Activated CD8-positive, alpha-beta memory T cell treated with anti-CD3 and anti-CD28 coated beads, Interleukin-2, amount 50 U/mL, for 1 hour (primary cell): ENCODE data around the gene FGFR2.
"Not testable (repeated sequence)": the region's sequence is repeated elsewhere in the genome, so short reads cannot be mapped to it uniquely, and the experiment has no call there.

ENCODE experiments used
- DNase-seq: peaks from one replicate; pipeline ENCODE4 v3.0.0-alpha.2; 2020; ENCODE audit errors: extremely low read depth

The FGFR2 gene

DNA sequence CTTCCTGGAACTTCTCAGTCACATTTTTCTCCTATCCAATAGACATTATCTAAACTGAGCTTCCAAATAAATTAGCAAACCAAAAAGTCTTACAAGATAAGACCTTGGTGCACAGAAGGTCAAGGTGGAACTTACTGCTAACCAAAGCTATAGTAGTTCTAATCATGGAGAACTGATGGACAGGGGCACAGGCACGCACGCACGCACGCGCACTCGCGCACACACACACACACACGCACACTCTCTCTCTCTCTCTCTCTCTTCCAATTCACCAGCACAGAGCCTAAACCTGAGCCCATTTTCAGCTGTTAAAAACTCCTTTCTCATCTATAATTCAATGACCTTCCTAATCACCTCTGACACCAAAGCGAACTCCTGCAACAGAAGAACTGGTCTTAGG is 7.5 kb downstream of the FGFR2 start:
- DNase-seq = no peak

DNA sequence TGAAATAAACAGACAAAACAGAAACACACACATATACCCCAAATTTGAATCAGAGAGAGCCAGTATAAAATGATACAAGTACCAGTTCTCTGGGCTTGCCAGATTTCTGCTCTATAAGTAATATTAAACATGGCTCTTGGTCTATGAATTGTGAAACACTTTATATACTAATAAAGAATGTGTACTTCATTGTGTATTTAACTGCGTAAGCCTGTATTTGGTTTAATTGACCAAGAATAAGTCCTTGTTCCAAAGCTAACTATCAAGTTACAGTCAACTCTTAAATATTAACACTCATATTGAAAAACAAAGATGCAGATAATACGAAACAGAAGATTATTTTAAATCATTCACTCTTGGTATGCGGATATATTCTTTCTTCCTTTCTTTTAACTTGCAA is 8.7 kb downstream of the FGFR2 start:
- DNase-seq = no peak

DNA sequence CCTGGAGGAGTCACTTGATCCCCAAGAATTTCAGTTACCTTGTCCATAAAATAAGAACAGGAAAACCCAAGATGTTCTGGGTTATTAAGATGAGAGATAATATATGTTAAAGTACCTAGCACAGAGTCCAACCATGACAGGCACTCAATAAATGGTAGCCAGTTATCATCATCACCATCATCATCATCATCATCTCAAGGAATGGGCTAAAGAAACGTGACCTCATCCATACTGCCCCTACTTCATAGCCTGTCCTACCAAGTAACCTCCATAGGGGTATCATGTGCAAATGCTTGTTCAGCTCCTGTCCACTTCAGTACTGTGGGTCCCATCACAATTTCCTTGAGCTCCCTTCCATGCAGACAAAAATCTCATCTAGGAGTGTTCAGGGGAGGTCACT is 14.4 kb downstream of the FGFR2 start:
- DNase-seq = no peak

DNA sequence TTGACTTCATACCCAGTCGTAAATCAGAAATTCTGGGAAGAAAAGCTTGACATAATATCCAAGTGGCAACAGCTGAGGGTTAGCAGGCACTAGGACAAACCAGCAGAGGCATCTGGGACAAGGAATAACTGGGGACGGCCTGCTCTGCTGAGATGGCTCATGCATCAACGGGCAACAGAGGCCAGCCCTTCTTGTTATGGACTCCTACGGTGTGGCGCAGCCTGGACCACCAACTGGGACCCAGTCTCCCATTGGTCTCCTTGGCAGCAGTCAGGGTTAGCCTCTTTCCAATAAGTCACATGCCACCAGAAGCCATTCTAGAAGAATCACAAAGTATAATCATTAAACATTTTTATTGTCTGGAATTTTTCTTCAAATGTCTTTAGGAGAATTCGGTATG is 15.0 kb downstream of the FGFR2 start:
- DNase-seq = no peak

DNA sequence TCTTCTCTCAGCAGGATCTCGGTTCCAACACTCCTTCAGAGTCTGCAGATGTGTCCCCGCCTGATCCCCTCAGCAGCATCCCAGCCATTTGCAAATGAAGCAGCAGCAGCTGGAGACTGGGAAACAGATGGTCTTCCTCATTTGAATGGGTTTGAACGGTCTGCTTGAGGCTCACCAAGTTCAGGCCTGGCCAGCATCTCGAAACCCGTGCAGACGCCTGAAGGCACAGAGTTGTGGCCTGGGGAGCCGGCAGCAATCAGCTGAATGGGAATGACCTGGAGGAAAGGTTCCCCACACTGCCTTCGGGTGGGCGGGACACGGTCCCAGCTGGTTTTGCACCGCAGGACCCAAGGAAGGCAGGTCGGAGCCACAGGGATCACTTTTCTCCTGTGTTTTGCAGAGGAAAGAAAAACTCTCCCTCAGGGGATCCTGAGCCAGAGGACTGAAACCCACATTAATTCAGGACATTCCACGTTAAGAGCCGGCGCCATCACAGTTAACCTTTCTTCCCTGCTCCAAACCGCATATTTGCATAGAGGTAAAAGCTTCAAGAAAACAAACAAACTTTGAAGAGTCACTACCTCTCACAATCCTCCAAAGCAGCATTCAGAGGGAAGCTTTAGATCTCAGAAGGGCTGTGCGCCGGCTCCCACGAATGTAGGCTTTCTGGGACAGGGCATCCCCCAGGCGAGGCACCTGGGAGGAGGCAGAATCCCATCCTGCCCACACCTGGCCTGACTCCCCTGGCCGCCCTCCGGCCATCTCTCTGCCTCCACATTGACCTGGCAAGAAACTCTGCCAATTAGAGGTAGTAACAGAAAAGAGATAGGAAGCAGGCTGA is 17.7 kb downstream of the FGFR2 start:
- DNase-seq = no peak

DNA sequence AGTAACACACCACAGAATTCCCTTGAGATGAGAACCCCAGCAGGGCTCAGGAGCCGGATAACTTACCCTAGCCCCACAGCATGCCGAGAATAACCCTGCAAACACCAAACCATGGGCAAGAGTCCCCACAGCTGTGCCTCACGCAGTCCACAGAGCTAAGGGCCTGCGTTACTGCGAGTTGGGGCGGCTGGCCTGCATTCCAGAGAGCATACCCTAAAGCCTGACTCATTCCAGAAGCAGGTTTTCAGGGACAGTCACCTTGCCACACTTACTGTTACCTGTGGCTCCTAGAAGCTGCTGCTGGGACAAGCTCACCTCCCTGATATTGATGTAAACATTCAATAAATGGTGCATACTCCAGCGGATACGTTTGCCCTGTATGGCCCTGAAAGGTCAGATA is 18.6 kb downstream of the FGFR2 start:
- no peak for DNase-seq

DNA sequence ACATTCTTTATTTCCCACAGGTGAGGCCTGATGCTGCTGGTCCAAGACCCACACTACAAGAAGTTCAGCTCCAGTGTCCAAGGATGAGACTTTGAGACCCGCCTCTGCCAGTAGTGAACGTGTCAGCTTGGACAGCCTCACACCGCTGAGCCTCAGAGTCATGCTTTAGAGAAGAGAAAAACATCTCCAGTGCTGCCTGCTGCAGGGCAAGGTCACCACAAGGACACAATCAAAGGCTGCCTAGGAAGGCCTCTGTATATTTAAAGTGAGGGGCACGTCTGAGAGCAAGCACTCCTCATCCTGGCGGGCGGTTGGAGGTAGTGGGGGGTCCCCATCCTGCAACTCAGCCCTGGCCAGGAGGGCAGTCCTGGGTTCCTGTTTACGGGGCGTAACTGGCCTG is 19.3 kb downstream of the FGFR2 start:
- no peak for DNase-seq

DNA sequence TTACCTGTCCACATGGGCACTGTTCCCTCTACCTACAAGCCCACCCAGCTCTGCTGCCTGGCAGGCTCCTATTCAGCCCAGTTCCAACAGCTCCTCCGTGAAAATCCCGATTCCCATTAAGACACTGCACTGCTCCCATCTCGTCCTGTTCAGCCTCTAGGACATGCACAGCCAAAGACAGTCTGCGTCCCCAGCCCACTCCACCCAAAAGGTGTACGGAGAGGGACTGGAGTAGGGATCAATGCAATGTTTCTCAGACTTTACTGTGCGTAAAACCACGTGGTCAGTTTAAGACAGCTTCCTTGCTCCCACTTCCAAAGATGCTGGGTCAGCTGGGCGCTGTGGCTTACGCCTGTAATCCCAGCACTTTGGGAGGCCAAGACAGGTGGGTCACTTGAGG is 19.9 kb downstream of the FGFR2 start:
- DNase-seq = no peak

DNA sequence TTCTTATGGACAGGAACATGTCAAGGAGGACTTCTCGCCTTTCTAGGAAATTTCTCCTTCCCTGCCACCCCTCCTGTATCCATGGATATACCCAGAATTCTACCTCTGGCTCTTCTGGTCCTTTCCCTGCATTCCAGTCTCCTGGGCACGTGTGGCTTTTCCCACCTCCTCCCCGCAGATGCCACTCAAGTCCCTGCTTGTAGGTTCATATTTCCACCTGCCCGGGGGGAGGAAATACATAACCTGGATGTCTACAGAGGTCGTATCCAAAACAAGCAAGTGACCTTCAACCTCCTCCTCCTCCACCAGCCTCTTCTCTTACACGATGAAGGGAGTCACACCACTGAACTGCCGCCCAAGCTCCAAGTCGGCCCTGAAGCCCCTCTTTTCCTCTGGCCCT is 20.7 kb downstream of the FGFR2 start:
- no peak for DNase-seq

DNA sequence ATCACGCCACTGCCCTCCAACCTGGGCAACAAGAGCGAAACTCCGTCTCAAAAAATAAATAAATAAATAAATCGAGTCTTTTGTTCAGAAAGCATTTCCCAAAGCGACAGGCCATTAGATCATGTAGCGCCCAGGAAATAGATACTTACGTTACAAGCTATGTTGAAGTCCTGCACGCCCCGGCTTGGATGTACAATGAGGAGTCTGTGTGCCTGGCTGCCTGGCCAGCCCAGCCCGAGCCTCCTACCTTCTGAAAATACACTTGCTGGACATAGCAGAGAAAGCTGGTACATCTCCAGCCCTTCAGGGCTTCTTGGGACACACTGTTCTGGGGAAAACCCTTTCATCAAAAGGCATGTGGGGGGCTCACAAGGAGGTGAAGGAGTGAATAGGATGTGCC is 22.1 kb downstream of the FGFR2 start:
- no peak for DNase-seq

DNA sequence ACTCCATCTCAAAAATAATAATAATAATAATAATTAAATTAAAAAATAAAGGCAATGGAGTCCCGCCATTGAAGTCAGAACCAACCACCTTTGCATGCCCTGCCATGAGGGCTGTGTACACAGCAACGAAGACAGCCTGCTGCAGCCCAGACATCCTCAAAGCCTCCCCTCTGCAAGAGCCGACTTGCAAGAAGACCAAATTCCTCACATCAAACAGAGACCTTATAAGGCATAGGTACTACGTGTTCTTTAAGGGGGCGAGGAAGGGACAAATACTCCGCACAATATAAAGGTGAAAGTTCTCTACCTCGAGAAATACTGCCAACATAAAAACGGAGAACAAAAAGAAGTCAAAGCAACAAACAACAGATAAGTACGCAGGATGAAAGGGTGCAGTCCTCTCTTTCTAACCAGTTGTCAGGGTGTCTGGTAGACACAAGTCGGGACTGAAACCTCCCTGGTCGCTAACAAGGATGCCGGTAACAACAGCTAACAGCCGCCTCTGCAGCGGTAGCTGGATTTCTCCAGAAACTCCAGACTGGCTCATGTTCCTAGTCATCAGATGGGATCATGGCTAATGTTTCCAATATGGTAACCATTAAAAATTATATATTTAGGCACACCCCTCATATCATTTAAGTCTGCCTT is 23.6 kb downstream of the FGFR2 start:
- no peak for DNase-seq

DNA sequence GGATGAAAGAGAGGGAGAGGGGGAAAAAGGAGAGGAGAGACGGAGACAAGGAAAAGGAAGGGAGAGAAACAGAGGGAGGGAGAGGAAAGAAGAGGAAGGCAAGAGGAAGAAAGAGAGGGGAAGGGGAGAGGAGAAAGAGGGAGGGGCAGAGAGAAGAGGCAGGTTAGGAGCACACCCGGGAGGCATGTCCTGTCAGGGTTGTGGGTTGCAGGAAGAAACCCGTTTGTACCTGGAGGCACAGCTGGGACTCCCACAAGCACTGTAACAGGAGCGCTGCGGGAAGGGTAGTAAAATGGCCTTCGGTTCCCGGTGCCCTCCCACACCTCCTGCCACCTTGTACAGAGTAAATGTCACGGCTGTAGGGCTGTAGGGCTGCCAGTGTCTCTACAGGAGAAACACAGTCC is 24.7 kb downstream of the FGFR2 start:
- no peak for DNase-seq

DNA sequence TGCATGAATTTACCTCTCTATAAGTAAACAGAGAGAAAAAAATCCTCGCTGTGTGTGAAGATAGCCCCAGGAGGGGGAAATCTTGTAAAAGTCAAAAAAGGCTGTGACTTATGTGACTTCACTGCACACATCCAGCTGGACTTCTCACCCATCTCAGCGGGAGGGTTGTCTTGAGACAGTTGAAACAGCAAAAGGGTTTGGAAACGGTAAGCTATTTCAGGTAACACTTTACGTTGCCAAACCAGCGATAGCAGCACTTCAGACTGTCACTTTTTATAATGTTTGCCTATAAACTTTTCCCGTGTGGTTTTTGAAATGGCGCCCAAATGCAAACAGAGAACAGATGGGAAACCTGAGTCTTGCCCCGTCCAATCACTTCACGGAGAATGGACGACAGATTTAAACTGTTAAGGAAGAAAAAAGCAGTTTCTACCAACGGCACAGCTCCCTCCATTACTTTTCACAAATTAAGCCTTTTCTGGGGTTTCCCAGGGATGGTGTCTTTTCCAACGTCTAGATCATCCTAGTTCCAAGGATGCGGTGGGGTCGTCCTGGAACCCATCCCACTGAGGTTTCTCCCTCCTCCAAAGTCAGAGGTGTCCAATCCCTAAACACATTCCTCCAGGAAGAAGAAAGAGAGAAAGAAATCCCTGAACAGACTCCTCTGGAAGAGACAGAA is 25.2 kb downstream of the FGFR2 start:
- no peak for DNase-seq

DNA sequence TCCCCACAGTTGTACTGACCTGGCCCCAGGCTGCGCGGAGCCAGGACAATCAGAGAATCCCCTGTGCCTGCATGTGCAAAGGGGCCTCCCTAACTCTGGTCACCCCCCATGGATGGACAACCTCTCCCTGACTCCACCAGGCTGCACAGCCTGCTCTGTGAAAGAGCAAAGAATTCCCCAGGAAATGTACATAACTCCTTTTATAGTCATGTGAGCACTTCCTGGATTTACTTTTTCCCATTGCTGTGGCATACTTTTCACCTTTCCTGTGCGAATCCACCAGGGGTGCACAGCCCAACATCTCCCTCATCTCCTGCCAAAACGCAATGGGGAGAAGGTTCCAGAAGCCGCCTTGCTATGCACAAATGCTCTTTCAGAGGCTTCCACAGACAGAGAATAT is 27.9 kb downstream of the FGFR2 start:
- DNase-seq = no peak

DNA sequence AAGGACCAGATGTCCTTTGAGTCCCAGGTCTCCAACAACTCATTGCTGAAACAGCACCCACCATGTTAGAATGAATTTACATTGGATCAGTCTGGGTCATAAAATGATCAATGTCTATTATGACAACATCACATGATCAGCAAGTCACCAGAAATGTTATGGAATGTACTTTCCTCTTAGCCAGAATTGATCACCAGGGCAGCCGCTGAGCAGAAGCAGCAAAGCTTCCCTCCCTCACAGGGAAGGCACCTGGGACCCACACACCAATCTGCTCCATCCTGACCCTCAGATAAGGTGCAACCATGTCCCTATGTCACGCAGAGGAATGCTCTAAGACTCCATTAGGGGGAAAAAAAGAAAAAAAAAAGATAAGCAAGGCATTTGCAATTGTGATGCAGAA is 30.0 kb downstream of the FGFR2 start:
- no peak for DNase-seq

DNA sequence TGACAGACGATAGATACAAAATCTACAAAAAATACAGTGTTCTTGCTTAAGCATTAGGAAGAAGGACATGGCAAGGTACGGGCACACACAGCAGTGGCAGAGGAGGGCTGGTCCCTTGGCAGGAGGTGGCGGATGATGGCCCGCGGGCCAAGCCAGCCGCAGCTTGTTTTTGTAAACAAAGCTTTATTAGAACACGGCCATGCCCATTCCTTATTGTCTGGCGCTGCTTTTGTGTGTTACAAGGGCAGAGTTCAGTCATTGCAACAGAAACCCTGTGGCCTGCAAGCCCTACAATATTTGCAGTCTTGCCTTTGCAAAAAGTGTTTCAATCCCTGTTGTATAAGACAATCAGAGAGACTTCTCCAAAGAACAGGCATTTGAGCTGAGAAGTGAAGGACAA is 30.7 kb downstream of the FGFR2 start:
- no peak for DNase-seq

DNA sequence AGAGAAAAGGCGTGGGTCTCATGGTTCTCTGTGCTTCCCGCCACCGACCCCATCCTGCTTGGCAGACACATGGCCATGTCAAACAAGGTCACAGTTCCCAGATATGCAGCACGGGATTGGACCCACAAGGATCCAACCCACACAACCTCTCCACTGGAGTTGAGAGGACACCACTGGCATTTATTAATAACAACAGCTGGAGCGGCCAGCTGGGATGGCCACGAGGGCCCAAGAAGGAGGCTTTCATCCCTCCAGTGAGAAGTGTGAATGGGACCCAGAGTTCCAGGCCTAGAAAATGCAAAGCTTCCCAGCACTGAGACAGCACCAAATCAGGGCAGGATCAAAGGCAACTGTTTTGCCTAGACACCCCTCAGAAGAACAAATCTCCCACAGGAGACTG is 31.5 kb downstream of the FGFR2 start:
- no peak for DNase-seq

DNA sequence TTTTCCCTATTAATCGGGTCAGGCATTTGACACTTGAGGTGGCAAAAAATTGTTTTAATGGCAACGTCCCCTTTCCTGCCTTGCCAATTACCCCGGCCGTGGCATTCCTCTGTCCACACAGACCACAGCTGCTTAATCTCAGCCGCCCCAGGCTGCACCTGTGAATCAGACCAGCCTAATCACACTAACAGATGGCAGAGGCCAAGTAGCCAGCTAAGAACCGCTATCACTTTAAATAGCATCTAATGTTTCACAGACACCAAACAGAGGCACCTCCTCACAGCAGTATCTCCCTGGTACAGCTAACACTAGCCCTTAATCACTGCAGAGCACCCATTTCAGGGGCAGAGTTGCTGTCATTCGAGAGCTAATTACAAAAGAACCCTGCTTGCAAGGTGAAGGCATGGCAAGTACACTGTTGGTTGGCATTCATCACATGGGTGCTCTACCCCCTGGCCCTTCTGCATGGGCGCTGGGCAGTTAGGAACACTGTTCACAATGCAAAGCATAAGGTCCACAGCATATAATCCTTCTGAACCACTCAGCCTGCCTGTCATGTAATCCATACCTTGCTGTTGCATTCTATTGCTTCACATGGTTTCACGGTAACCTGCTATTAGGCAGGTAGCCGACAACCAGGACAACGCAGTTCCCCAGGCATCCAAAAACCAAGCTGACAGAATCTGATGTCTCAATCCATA is 38.8 kb downstream of the FGFR2 start:
- no peak for DNase-seq

DNA sequence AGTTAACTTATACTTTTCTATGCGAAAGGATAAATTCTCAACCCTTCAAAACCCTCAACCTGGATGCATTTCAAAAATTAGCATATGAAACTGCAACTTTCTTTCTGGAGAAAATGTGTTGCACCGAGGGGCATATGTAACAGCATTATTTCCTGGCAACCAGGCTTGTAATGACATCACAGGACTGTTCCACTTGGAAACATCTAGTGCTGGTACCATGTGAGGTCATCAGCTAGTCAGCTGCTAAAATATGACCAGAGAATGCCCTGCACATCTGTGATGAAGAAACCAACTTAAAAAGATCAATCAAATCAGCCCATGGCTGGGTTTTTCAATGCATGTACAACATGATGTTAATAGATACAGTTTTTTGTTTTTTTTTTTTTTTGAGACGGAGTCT is 40.0 kb downstream of the FGFR2 start:
- no peak for DNase-seq

DNA sequence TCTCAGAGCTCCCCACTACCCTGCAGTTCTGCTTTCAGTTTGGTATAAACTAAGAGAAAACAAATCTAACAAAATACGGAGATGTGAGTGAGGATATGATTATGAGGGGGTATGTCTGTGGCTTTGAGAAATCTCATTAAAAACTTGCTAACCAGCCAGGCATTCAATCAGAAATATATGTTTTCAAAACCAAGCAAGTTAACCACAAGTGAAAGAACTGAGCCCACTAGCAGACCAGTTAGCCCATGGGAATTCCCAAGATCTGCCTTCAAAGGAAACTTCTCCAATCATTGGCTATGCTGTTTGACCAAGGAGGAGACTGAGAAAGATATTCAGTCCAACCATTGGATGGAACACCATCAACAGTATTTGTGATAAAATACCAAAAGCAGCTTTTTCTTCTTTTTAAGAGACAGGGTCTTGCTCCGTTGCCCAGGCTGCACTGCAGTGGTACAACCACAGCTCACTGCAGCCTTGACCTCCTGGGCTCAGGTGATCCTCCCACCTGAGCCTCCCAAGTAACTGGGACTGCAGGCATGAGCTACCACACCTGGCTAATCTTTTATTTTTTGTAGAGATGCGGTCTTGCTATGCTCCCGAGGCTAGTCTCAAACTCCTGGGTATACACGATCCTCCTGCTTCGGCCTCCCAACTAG is 41.2 kb downstream of the FGFR2 start:
- DNase-seq = no peak

DNA sequence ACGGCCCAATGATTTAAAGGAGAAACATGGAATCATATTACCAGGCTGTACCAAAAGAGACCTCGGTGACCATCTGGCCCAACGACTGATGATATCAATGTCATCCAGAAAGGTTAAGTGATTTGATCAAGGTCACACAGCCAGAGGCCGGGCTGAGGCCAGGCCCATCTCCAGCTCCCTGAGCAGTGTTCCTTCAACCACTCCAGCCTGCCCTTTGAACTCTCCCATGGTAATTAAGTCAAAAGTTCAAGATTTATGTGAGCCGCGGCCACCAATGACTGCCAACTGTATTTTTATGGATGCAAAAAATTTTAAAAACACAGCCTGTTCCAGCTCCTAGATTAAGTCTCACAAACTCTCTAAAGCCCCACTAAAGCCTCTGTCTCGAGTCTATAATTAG is 41.8 kb downstream of the FGFR2 start:
- DNase-seq = no peak

DNA sequence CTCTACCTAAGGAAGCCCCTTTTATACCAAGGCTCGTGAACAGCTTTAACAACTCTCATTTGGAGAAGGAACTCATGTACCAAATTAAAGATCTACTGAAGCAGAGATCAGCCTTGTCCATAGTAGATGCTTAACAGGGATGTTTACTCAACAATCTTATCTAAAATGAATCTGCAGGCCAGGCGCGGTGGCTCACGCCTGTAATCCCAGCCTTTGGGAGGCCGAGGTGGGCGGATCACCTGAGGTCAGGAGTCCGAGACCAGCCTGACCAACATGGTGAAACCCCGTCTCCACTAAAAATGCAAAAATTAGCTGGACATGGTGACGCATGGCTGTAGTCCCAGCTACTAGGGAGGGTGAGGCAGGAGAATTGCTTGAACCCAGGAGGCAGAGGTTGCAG is 43.3 kb downstream of the FGFR2 start:
- DNase-seq = not testable (repeated sequence)
